Medulla oblongata (tissue), 1 donor: ENCODE measurements around the gene SLC2A6.
A peak's percentile ranks its signal among the peaks of the same experiment; 100 is the strongest.

ENCODE experiments used
- DNase-seq: peaks from one replicate; pipeline ENCODE4 v3.0.0-alpha.2; 2015; ENCODE audit errors: extremely low spot score

SLC2A6 gene

DNA sequence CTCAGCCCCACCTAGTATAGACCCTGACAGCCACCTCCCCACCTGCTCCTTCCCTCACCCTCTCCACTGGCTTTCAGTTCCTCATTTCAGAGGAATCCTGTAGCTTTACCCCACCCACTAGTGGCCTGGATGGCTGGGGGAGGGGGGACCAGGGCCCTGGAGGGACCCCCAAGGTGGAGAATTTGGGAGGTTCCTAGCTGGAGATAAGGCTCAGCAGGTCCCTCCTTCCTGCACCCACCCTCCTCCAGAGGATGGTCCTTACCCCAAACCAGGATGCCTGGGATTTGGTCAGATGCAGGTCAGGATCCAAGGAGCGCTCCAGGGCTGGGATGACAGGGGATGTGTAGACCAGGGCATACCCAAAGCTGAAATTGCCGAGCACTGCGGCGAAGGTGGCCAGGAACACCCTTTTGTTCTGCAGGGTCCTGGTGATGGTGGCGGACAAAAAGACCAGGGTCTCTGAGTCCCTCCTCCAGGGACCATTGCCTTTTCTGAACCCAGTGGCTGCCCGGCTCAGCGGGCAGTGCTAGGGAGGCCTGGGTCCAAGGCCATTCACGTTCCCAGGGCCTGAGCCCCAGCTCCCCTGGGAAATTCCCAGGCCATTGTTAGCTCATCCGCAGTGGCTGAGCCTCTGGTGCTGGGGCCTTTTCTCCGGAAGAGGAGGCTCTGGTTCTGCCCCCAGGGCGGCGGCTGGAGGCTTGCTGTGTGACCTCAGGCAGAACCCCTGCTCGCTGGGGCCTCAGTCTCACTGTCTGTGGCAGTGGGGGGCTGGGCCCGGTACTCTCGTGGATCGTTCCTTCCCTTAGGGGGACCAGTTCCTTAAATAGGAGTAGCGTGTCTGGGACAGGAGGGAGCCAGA, 678 bp downstream of the SLC2A6 start:
- DNase-seq = peak; percentile 6

DNA sequence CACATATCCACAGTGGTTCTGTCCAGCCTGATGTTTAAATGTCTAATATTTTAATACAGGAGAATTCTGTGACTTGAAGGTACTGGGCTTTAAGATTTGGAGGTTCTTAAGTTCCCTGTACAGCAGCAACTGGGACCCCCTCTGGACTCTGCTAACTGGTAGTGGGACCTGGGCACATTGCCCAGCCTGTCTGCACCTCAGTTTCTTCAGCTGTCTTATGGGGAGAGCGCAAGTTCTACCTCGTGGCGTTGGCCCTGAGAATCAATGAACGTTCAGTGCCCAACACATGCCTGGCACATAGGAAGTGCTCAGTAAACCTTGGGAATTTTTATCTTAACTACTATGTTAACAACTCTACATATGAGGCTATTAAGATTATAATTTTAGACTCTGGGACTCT, 1.4 kb downstream of the SLC2A6 start:
- no peak for DNase-seq

DNA sequence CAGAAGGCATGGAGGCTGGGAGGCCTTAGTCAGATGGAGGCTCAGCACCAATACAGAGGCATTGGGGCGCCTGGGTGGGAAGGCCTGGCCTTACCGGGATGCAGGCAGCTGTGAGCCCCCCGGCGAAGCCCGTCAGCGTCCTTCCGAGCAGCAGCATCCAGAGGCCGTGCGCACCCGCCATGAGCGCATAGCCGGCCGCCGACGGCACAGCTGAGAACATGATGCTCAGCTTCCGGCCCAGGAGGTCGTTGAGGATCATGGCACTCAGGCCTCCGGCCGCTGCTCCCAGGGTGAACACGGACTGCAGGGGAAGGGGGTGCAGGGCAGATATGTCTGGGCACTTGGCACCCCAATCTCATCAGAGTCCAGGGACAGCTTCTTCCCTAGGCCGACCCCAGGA, 2.0 kb downstream of the SLC2A6 start:
- DNase-seq = no peak

DNA sequence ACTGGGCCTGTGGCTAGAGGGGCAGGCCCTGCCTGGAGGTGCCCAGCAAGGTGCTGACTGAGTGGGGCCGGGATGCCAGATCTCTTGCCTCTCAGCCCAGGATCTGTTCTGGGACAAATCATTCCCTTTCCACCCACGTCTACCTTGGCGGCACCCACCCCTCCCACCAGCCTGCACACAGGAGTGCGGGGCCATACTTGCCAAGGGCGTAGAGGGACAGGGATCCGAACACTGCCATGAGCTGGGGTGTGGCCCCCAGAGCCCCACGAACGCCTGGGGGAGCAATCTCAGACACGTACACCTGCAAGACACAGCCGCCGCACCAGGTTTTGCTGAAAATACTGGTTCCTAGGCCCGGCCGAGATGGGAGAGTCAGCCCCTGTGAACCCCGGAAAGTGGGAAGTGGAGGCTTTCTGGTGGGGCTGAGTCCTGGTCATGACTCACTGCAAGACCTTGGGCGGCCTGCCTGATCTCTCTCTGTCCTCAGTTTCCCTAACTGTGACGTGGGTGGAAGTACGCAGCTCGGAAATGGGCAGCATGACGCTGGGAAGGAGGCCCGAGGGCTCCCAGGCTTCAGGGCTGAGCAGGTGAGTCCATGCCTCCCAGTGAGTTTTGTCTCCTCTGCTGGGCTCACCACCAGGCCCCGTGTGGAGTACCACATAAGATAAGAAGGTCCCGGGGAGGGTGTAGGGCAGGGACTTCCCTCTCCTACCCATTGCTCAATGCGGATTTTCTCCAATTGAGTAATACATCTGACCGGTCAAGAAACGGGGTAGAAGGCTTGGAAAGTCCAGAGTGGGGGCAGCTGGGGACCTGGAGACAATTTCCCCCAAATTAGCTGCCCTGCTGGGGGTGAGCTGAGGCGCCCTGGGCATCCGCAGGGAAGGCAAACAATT, 2.6 kb downstream of the SLC2A6 start:
- no peak for DNase-seq

DNA sequence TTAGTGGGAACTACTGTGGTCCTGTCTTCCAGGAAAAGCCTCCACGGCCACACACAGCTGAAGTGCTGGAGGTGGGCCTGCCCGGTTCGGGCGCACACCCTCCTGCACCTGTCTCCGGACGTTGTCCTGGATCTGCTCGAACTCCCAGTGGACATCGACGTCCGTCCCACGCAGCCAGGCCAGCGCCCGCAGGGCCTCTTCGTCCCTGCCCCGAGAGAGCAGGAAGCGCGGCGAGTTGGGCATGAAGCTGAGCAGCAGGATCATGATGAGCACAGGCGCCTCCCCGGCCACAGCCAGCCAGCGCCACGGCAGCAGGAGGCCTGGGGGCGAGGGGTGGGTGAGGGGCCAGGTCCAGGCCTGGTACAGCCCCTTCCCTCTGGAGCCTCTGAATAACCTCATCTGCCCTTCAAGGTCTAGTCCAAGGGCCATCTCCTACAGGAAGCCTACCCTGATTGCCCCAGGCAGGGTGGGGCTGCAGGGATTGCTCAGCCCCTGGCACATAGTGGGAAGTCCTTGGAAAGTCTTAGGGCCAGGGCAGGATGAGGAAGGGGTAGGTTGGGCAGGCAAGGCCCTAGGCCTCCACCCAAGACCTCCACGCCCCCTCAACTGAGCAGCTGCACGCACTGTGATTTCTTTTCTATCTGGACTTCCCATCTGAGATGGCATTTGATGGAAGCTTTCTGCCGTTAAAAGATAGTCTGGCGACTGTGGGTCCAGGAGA, 3.4 kb downstream of the SLC2A6 start:
- DNase-seq = no peak

- no peak for DNase-seq
Observed at GRCh38 chr9:133474853-133475252, 4.0 kb downstream of the SLC2A6 start.

- DNase-seq = no peak
Observed at GRCh38 chr9:133474215-133474614, 4.7 kb downstream of the SLC2A6 start.

- no peak for DNase-seq
Observed at GRCh38 chr9:133473743-133474142, 5.2 kb downstream of the SLC2A6 start.

- DNase-seq = no peak
Observed at GRCh38 chr9:133472753-133473378, 6.0 kb downstream of the SLC2A6 start.

DNA sequence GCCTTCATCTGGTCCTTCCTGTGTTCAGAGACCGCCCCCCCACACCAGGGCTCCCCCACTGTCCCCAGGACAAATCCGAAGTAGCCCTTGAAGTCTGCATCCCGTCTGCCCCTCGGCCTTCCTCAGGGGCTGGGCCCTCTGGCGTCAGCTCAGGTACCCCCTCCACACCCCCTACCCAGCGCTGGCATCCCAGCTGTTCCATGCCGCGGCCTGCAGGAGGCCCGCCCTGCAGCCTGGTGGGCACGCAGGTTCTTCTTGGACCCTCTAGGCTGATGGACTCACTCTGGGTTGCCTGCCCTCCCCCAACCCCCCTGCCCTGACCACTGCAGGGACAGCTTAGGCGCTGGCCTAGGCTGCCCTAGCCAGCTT, 6.6 kb downstream of the SLC2A6 start:
- no peak for DNase-seq

DNA sequence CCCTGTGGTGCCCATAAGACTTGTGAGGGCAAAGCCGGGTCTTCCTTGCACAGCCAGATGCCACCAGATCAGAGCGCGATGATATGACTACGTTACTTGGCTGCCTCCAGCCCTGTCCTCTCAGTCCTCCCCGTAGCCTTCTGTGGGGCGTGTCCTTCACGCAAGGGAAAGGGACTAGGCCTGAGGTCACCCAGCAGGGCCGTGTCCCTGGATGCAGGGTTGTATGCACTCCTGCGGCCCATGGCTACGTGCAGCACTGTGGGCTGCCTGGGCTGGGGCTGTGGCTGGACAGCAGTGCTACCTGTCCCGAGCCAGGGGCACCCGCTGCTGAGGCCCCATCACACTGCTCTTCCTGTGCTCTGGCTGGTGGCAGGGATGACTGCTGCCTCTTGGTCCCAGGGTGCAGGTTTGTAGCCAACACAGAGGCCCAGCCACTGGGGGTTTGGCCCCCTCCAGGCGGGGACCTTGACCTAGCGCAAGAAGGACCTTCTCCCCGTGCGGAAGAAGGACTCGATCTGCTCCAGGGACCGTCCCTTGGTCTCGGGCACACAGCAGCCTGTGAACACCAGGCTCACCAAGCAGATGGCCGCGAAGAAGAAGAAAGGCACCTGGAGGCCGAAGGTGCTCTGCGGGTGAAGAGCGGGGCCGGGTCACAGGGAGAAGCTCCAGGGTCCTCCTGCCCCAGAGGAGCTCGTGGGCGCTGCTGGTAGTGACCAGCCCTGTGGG, 7.2 kb downstream of the SLC2A6 start:
- DNase-seq = no peak

- DNase-seq = no peak
Observed at GRCh38 chr9:133470988-133471387, 7.9 kb downstream of the SLC2A6 start.

DNA sequence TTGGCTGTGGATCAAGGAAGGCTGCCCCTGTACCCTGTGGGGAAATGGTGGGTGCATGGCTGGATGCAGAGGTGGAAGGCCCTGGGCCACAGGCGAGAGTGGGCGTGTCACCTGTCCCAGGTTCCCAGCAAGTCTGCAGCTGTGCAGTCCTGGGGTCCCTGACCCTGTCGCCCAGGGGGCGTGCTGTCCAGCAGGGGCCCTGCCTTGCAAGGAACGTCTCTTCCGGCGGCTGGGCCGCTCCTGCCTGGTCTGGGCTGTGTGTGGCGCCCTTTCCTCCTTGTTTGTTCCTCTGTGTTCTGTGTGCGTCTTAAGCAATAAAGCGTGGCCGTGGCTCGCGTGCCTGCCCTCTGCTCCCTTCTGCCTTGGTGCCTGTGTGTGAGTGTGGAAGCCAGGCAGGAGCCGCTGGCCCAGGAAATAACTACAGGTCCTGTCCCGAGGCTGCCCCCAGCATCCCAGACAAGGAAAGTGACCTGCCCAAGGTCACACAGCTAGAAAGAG, 8.4 kb downstream of the SLC2A6 start:
- no peak for DNase-seq

- no peak for DNase-seq
Observed at GRCh38 chr9:133468777-133469421, 10.0 kb downstream of the SLC2A6 start.

DNA sequence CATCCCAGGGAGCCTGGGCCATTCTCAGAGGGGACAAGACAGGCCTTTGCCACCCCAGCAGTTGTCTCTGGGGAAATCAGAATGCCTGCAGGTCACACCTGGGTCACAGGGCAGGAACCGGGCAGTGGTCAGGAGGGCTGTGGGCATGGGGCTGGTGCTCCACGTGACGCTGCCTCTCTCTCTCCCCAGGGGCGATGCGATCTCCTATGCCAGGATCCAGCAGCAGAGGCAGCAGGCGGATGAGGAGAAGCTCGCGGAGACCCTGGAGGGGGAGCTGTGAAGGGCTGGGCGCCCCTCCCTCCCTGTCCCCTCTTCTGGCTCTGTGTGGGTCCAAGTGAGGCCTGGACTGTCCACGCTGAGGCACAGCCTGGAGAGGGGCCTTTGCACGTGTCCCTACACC, 10.5 kb downstream of the SLC2A6 start:
- DNase-seq = no peak

DNA sequence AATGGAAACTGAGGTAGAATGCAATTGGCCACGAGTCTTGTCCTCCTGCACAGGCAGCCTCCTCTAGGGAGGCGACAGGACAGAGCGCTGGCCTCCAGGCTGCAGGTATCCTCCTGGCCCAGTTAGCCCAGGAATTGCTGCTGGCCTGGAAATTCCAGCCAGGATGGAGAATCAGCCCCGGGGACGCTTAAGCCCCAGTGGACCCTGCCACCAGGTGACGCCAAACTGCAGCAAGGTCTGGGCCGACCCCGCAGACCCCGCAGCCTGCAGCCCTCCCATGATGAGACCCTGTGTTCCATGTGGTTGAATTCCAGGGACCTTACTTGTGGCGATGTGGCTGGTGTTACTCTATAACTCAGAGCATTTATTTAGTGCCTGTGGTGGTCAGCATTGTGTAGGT, 11.8 kb downstream of the SLC2A6 start:
- DNase-seq = no peak

DNA sequence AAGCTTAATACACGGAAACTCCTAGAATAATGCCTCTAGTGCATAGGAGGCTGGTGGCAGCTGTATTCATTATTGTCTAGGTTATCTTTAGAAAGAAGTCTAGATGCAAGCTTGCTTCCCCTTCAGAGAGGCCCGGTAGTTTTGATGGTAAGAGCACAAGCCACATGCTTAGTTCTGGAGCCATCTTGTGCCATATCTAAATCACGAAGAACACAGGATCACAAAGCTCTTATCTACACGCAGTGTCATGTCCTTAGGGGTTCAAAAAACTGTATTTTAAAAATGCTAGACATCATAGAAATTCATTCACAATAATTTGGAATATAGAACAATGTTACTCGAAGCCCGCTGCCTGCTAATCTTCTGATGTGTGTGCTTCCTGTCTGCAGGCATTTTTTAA, 12.9 kb downstream of the SLC2A6 start:
- no peak for DNase-seq

DNA sequence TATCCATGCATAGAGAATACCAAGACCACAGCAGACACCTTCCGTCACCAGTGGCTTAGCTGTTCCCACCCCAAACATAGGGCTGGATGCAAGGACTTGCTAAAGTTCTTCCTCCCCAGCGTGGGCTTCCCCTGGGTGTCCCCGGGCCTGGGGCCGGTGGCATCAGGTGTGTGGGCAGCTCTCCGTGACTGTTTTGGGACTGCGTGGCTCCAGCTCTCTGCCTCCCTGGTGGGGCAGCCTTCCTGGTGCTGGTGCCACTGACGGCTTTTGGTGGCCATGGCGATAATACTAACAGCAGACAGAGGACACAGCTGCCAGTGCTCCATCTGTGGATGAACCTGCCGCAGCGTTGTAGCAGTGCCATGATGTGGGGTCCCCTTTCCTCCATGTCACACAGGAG, 14.3 kb downstream of the SLC2A6 start:
- DNase-seq = no peak

DNA sequence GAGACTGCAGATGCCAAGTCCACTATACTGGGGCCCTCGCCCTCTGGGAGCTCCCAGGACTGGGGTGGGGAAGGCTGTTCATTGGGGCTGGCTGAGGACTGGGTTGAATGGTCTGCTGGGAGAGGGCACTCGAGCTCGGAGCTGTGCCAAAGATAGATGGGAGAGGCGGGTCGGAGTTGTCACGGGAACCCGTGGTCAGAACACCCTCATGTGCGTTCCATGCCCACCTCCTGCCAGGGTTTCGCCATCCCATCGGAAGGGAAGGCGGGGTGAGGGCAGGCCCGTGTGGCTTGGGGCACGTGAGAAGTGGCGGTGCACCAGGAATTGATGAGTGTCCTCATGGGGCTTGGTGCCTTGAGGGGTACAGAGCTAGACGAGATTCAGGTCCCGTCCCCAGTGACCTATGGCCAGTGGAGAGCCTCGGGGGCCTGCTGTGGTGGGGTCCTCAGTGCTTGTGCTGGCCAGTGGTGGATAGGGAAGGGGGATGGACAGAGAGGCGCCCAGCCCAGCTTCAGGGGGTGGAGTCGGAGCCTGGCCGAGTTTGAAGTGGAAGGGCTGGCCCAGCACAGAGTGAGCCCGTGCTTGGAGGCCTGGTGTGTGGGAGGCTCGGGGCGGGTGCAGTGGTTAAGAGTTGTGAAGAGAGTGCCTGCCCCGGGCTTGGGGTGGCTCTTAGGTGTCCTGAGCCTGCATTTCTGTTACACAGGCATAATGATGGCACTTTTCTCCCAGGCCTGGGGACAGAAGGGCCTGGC, 14.9 kb downstream of the SLC2A6 start:
- no peak for DNase-seq
